ENCODE results near the gene ITPRID2.

ITPRID2 gene

DNA sequence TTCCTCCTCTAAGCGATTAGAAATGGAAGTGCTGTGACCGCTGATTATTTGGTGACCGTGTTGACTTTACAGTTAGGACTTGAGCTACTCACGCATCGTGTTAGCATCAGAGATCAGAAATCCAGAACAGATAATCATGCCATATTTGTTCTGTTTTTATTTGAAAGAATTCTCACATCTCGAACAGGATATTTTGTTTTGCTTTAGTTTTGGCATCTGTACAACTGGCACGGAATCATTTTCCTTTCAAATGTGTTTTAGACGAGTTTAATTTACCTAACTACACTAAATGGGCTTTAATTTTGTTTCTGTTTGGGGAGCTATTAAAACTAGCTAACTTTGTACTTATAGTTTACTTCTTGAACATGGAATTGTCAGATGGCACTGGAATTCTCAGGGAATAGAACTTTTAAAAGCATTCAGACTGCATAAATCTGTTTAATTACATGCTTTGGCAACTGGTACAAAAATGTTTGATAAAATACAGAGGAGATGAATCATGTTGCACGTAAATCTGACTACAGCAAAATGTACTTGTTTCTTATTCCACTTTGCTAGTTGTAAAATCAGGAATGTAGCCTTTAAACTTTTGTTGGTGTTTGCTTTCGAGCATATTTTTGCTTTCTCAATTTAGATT lies 1.4 kb downstream of the ITPRID2 start:
- Histone ChIP-seq H3K27ac (ENCODE audit: low read depth, low read length) (peak overlapping the region; percentile 98), H3K4me3 (ENCODE audit: low read depth in 1 of 2, low read length in 2 of 2) (peak overlapping the region; percentile 90 to 97), H3K36me3 (ENCODE audit: control insufficient read depth in 1 of 2, insufficient read depth in 2 of 2, low read length in 2 of 2) (peaks cover 0 to 6% of the 10 kb centered on the region in 2 donors), H3K9ac (ENCODE audit: low read depth in 1 of 2, low read length in 2 of 2) (peak overlapping the region; percentile 98), H3K4me1 (ENCODE audit: control insufficient read depth in 1 of 2, insufficient read depth in 2 of 2, low read length in 2 of 2) (peaks cover 9 to 16% of the 10 kb centered on the region in 2 donors), H3K27me3 (ENCODE audit: control insufficient read depth in 1 of 2, insufficient read depth in 2 of 2, low read length in 2 of 2) (no peaks in the 10 kb centered on the region), H3K9me3 (ENCODE audit: control insufficient read depth in 1 of 2, low read length in 2 of 2) (no peaks in the 10 kb centered on the region)

DNA sequence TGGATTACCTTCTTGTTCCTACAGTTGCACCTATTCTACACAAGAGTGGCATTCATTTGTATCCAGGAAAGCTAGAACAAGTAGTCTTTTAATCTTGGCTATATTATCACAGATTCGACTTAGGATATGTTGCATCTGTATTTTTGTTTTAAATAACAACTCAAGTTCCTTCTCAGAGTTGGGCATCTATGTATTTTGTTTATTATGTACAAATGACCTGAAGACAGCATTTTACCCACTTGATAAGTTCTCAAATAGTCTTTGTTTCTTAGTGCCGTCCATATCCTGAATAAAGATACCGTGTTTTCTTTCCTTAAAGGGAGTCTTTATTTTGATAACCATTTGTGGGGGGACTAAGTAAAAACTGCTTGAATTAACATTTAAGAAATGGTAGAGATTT lies 2.9 kb downstream of the ITPRID2 start:
- Histone ChIP-seq H3K36me3 (ENCODE audit: control insufficient read depth in 1 of 2, insufficient read depth in 2 of 2, low read length in 2 of 2) (peaks cover 6 to 11% of the 10 kb centered on the region in 2 donors), H3K9ac (ENCODE audit: low read depth in 1 of 2, low read length in 2 of 2) (peak overlapping the region; percentile 13 to 98), H3K9me3 (ENCODE audit: control insufficient read depth in 1 of 2, low read length in 2 of 2) (no peaks in the 10 kb centered on the region), H3K27ac (ENCODE audit: low read depth, low read length) (no peak overlapping the region), H3K4me3 (ENCODE audit: low read depth in 1 of 2, low read length in 2 of 2) (peak overlapping the region; percentile 90 to 97), H3K27me3 (ENCODE audit: control insufficient read depth in 1 of 2, insufficient read depth in 2 of 2, low read length in 2 of 2) (no peaks in the 10 kb centered on the region), H3K4me1 (ENCODE audit: control insufficient read depth in 1 of 2, insufficient read depth in 2 of 2, low read length in 2 of 2) (peaks cover 15 to 17% of the 10 kb centered on the region in 2 donors)

DNA sequence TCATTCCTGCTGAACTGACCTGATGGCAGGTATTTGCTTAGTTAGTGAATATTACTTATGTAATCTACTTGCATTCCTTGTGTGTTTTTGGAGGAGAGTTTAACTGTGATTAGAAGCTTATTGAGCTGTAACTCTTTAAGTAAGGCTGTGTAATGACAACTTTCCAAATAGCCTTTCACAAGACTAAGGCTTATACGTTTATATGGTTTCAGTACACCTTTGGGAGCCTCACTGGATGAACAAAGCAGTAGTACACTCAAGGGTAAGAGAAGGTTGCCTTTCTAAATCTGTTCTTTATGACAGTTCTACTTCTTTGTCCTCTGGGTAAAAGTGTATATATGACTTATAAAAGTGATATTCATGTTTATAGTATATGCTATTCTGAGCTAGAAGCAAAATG lies 4.3 kb downstream of the ITPRID2 start:
- Histone ChIP-seq H3K4me3 (ENCODE audit: low read depth in 1 of 2, low read length in 2 of 2) (peak overlapping the region; percentile 4 to 20), H3K27ac (ENCODE audit: low read depth, low read length) (peak overlapping the region; percentile 0)

DNA sequence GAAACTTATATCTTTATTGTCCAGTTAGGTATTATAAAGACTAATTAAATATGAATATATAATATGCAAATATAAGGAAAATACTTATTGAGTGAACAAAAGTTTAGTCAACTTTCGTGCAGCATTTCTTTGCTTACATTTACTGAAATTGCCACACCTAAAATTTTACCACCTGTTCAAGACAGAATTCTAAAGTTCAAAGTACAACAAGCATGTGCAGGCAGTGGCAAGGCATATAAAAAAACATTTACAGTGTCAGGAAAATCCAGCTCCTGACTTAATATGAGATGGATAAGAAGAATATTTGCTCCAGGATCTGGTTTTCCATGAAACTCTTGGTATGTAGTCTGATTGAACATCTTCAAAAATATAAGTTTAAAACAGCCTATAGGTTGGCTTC lies 4.8 kb downstream of the ITPRID2 start:
- H3K9ac ChIP-seq (ENCODE audit: low read depth in 1 of 2, low read length in 2 of 2) = peak overlapping the region in 1 of 2 donors; percentile 58
- peak overlapping the region; percentile 34 to 60 for H3K4me3 ChIP-seq (ENCODE audit: low read depth in 1 of 2, low read length in 2 of 2)

More for the DNA sequence above, 4.3 kb downstream of the ITPRID2 start:
- H3K9ac ChIP-seq (ENCODE audit: low read depth in 1 of 2, low read length in 2 of 2) = peak overlapping the region; percentile 6 to 7
- H3K4me1 ChIP-seq (ENCODE audit: control insufficient read depth in 1 of 2, insufficient read depth in 2 of 2, low read length in 2 of 2) = peaks cover 27 to 29% of the 10 kb centered on the region in 2 donors
- H3K27me3 ChIP-seq (ENCODE audit: control insufficient read depth in 1 of 2, insufficient read depth in 2 of 2, low read length in 2 of 2) = no peaks in the 10 kb centered on the region
- H3K9me3 ChIP-seq (ENCODE audit: control insufficient read depth in 1 of 2, low read length in 2 of 2) = no peaks in the 10 kb centered on the region
- H3K36me3 ChIP-seq (ENCODE audit: control insufficient read depth in 1 of 2, insufficient read depth in 2 of 2, low read length in 2 of 2) = peaks cover 13 to 24% of the 10 kb centered on the region in 2 donors

DNA sequence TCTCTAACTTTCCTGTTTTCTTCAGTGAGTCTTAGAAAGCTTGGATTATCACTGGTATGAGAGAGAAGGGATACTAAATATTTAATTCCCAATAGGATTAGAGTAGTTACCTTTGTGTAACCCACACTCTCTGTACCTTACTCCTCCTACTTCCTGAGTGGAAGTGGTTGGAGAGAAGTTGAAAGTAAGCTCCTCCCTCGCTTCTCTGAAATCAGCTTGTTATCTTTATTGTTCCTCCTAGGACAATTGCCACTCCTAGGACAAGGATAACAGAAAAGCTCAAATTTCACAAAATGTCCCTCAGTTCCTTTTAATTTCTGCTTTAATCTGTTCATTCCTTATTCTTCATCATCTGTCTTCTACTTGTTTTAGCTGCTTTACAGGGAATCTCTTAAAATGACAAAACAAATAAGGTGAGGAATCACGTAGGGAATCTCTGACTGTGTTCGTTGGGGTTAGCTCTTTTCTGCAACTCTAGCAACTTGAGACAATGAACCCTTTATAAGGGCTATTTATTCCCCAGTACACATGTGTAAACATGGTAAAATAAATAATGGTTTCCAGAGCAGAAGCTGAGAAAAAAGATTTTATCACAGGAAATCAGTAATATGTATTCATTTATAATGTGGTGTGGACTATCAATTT lies 8.6 kb downstream of the ITPRID2 start:
- peaks cover 29 to 36% of the 10 kb centered on the region in 2 donors for H3K36me3 ChIP-seq (ENCODE audit: control insufficient read depth in 1 of 2, insufficient read depth in 2 of 2, low read length in 2 of 2)

More for the DNA sequence above, 4.8 kb downstream of the ITPRID2 start:
- Histone ChIP-seq H3K27ac (ENCODE audit: low read depth, low read length) (no peak overlapping the region), H3K27me3 (ENCODE audit: control insufficient read depth in 1 of 2, insufficient read depth in 2 of 2, low read length in 2 of 2) (no peaks in the 10 kb centered on the region), H3K9me3 (ENCODE audit: control insufficient read depth in 1 of 2, low read length in 2 of 2) (no peaks in the 10 kb centered on the region), H3K4me1 (ENCODE audit: control insufficient read depth in 1 of 2, insufficient read depth in 2 of 2, low read length in 2 of 2) (peaks cover 27 to 34% of the 10 kb centered on the region in 2 donors), H3K36me3 (ENCODE audit: control insufficient read depth in 1 of 2, insufficient read depth in 2 of 2, low read length in 2 of 2) (peaks cover 17 to 29% of the 10 kb centered on the region in 2 donors)

DNA sequence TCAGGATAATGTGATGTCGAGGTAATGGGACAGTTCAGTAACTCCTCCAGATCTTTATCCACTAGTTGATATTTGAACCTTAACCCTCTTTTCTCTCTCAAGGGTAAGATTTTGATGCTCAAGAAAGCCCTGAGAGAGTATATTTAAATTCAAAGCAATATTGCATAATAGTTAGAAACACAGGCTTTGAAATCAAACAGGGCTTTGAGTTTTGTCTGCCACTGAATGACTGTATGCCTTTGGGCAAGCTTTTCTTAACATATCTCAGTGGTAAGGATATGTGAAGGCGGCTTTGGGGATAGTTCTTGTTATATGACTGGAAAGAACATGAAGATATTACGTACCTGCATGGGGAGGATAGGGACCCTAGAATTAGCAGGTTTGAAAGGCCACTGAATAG lies 11.1 kb downstream of the ITPRID2 start:
- H3K9ac ChIP-seq (ENCODE audit: low read depth in 1 of 2, low read length in 2 of 2) = no peak overlapping the region
- H3K27ac ChIP-seq (ENCODE audit: low read depth, low read length) = no peak overlapping the region
- H3K36me3 ChIP-seq (ENCODE audit: control insufficient read depth in 1 of 2, insufficient read depth in 2 of 2, low read length in 2 of 2) = peaks cover 34 to 48% of the 10 kb centered on the region in 2 donors
- no peaks in the 10 kb centered on the region for H3K9me3 ChIP-seq (ENCODE audit: control insufficient read depth in 1 of 2, low read length in 2 of 2)
- peaks cover 14 to 52% of the 10 kb centered on the region in 2 donors for H3K4me1 ChIP-seq (ENCODE audit: control insufficient read depth in 1 of 2, insufficient read depth in 2 of 2, low read length in 2 of 2)
- H3K4me3 ChIP-seq (ENCODE audit: low read depth in 1 of 2, low read length in 2 of 2) = no peak overlapping the region
- no peaks in the 10 kb centered on the region for H3K27me3 ChIP-seq (ENCODE audit: control insufficient read depth in 1 of 2, insufficient read depth in 2 of 2, low read length in 2 of 2)

More for the DNA sequence above, 8.6 kb downstream of the ITPRID2 start:
- no peak overlapping the region for H3K4me3 ChIP-seq (ENCODE audit: low read depth in 1 of 2, low read length in 2 of 2)
- no peak overlapping the region for H3K9ac ChIP-seq (ENCODE audit: low read depth in 1 of 2, low read length in 2 of 2)
- H3K9me3 ChIP-seq (ENCODE audit: control insufficient read depth in 1 of 2, low read length in 2 of 2) = no peaks in the 10 kb centered on the region
- no peak overlapping the region for H3K27ac ChIP-seq (ENCODE audit: low read depth, low read length)
- H3K27me3 ChIP-seq (ENCODE audit: control insufficient read depth in 1 of 2, insufficient read depth in 2 of 2, low read length in 2 of 2) = no peaks in the 10 kb centered on the region
- peaks cover 19 to 57% of the 10 kb centered on the region in 2 donors for H3K4me1 ChIP-seq (ENCODE audit: control insufficient read depth in 1 of 2, insufficient read depth in 2 of 2, low read length in 2 of 2)

DNA sequence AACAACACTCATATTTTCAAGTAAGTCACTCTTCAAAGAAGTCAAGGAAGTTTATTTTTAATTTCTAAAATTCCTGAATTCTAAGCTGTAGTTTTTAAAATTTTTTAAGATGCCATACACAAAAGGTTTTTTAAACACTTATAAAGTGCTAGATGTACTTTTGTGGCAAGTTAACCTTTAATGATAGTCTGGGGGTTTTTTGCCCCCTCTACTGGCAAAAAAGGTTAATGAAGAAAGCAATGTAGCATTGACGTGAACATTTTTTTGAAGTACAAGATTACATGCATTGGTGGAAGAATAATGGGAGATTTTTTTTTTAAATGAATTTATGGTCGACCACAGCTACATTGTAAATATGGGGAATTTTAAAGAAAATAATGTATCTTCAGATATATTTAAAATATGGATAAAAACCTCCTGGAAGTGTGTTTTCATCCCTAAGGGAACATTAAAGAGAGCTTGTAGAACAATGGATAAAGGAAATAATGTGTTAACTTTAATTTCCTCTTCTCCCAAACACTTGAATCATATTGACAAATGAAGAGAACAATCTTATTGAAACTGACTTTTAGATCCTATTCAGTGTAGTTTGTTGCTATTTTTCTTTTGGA lies 12.6 kb downstream of the ITPRID2 start:
- no peak overlapping the region for H3K27ac ChIP-seq (ENCODE audit: low read depth, low read length)
- peaks cover 17 to 59% of the 10 kb centered on the region in 2 donors for H3K4me1 ChIP-seq (ENCODE audit: control insufficient read depth in 1 of 2, insufficient read depth in 2 of 2, low read length in 2 of 2)

DNA sequence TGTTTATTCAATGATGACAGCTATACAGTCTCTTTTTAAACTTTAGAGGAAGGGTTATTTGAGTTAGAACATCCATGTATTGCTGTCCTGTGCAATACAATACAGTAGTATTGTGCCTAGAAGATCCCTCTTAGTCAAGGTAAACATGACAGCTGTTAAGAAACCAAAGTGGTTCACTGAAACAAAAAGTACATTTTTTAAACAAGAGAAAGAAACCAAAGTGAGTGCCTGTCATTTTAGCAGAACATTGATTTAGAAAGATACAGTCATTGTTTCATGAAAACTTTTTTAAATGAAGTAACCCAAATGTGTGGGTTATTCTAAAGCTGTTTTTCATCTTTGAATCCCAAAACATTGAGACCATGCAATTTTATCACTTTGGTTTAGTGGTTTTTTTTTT lies 15.5 kb downstream of the ITPRID2 start:
- H3K9me3 ChIP-seq (ENCODE audit: control insufficient read depth in 1 of 2, low read length in 2 of 2) = no peaks in the 10 kb centered on the region
- peaks cover 8 to 29% of the 10 kb centered on the region in 2 donors for H3K36me3 ChIP-seq (ENCODE audit: control insufficient read depth in 1 of 2, insufficient read depth in 2 of 2, low read length in 2 of 2)
- H3K4me3 ChIP-seq (ENCODE audit: low read depth in 1 of 2, low read length in 2 of 2) = no peak overlapping the region
- H3K4me1 ChIP-seq (ENCODE audit: control insufficient read depth in 1 of 2, insufficient read depth in 2 of 2, low read length in 2 of 2) = peaks cover 12 to 60% of the 10 kb centered on the region in 2 donors
- no peaks in the 10 kb centered on the region for H3K27me3 ChIP-seq (ENCODE audit: control insufficient read depth in 1 of 2, insufficient read depth in 2 of 2, low read length in 2 of 2)
- H3K27ac ChIP-seq (ENCODE audit: low read depth, low read length) = no peak overlapping the region
- H3K9ac ChIP-seq (ENCODE audit: low read depth in 1 of 2, low read length in 2 of 2) = no peak overlapping the region

More for the DNA sequence above, 12.6 kb downstream of the ITPRID2 start:
- Histone ChIP-seq H3K9me3 (ENCODE audit: control insufficient read depth in 1 of 2, low read length in 2 of 2) (no peaks in the 10 kb centered on the region), H3K4me3 (ENCODE audit: low read depth in 1 of 2, low read length in 2 of 2) (no peak overlapping the region), H3K27me3 (ENCODE audit: control insufficient read depth in 1 of 2, insufficient read depth in 2 of 2, low read length in 2 of 2) (no peaks in the 10 kb centered on the region), H3K36me3 (ENCODE audit: control insufficient read depth in 1 of 2, insufficient read depth in 2 of 2, low read length in 2 of 2) (peaks cover 31 to 45% of the 10 kb centered on the region in 2 donors), H3K9ac (ENCODE audit: low read depth in 1 of 2, low read length in 2 of 2) (no peak overlapping the region)

DNA sequence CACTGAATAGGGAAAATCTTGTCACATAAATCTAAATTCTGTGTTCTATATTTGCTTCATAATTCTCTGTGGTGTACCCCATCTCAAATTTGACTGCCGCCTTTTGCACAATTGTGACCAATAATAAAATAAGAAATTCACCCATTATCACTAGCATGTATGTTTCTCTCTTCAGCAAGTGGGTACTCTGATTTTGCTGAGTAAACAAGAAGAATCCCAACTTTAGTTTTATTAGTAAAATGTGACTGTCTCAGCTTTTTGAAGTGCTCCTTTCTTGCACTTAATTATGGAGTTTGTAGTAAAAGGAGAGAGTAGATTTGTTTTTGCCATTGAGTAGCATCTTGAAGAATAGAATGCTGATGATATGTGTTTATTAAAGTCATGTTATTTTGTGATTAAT lies 16.1 kb downstream of the ITPRID2 start:
- no peaks in the 10 kb centered on the region for H3K27me3 ChIP-seq (ENCODE audit: control insufficient read depth in 1 of 2, insufficient read depth in 2 of 2, low read length in 2 of 2)
- peaks cover 12 to 58% of the 10 kb centered on the region in 2 donors for H3K4me1 ChIP-seq (ENCODE audit: control insufficient read depth in 1 of 2, insufficient read depth in 2 of 2, low read length in 2 of 2)
- no peak overlapping the region for H3K27ac ChIP-seq (ENCODE audit: low read depth, low read length)
- peaks cover 8 to 24% of the 10 kb centered on the region in 2 donors for H3K36me3 ChIP-seq (ENCODE audit: control insufficient read depth in 1 of 2, insufficient read depth in 2 of 2, low read length in 2 of 2)
- no peak overlapping the region for H3K9ac ChIP-seq (ENCODE audit: low read depth in 1 of 2, low read length in 2 of 2)
- no peak overlapping the region for H3K4me3 ChIP-seq (ENCODE audit: low read depth in 1 of 2, low read length in 2 of 2)
- H3K9me3 ChIP-seq (ENCODE audit: control insufficient read depth in 1 of 2, low read length in 2 of 2) = no peaks in the 10 kb centered on the region

Data from duodenal mucosa (tissue), 2 donors.